Activated T-helper 1 cell treated with anti-CD3 and anti-CD28 coated beads, Interleukin-12 subunit alpha, Interleukin-12 subunit beta, Interleukin-2, Interleukin-4 antibody, amounts not matched to agents 30 ng/mL and 10 ng/mL and 1 ng/mL, durations not matched to agents 14 hours and 24 hours and 36 hours (primary cell): ENCODE data around the gene HSD17B4. TPM values are rescaled to one million over a fixed set of nuclear protein-coding genes. Genes with fewer than 3 reads are reported as not detected.
"Not testable (repeated sequence)": the region's sequence is repeated elsewhere in the genome, so short reads cannot be mapped to it uniquely, and the experiment has no call there.

Source experiments
- DNase-seq: peaks from one replicate; pipeline ENCODE4 v3.0.0; 2021; ENCODE audit warnings: low spot score
- H3K27ac Mint-ChIP-seq: one replicate; pipeline ENCODE4 v1.8.0; 2021; ENCODE audit warnings: mild to moderate bottlenecking, mixed read lengths
- H3K27me3 Mint-ChIP-seq: one replicate; pipeline ENCODE4 v1.8.0; 2022; ENCODE audit warnings: mild to moderate bottlenecking, moderate library complexity, mixed read lengths; ENCODE audit not compliant: insufficient read depth
- H3K36me3 Mint-ChIP-seq: one replicate; pipeline ENCODE4 v1.8.0; 2021; ENCODE audit warnings: low read depth, mixed read lengths
- H3K4me1 Mint-ChIP-seq: one replicate; pipeline ENCODE4 v1.8.0; 2021; ENCODE audit warnings: low read depth, mixed read lengths
- H3K4me3 Mint-ChIP-seq: one replicate; pipeline ENCODE4 v1.8.0; 2021; ENCODE audit warnings: mild to moderate bottlenecking, moderate library complexity, mixed read lengths
- H3K9me3 Mint-ChIP-seq: one replicate; pipeline ENCODE4 v1.8.0; 2021; ENCODE audit warnings: mixed read lengths
- intact Hi-C: fragments of 100-400 bp; cut with micrococcal nuclease; formaldehyde crosslinking; loops from one replicate; pipeline ENCODE4 v1.15.1; 2024
- total RNA-seq: library from RNA; stranded (reverse); gene quantifications from 2 replicates; pipeline ENCODE4 v1.2.3, GENCODE V29; 2022

Gene HSD17B4
- total RNA-seq, 1 donor from 2014 or later, result 65.6 TPM

DNA sequence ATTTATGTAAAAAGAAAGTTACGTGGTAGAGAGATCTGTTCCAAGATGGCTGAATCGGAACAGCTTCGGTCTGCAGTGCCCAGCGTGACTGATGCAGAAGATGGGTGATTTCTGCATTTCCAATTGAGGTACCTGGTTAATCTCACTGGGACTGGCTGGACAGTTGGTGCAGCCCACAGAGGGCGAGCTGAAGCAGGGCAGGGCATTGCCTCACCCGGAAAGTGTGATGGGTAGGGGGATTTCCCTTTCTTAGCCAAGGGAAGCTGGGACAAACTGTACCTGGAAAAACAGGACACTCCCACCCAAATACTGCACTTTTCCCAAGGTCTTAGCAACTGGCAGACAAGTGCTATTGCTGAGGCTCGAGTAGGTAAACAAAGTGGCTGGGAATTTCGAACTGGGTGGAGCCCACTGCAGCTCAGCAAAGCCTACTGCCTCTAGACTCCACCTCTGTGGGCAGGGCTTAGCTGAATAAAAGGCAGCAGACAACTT is 13.1 kb upstream of the HSD17B4 start:
- intact Hi-C loops, result no loop called here
- H3K4me1 Mint-ChIP-seq, result peaks cover 24% of the 10 kb centered on the region
- no peak for DNase-seq
- peak overlapping the region; percentile 67 for H3K4me3 Mint-ChIP-seq
- peaks cover 30% of the 10 kb centered on the region for H3K27me3 Mint-ChIP-seq
- H3K9me3 Mint-ChIP-seq, result peaks cover 2% of the 10 kb centered on the region
- H3K27ac Mint-ChIP-seq, result no peak overlapping the region
- H3K36me3 Mint-ChIP-seq, result no peaks in the 10 kb centered on the region

DNA sequence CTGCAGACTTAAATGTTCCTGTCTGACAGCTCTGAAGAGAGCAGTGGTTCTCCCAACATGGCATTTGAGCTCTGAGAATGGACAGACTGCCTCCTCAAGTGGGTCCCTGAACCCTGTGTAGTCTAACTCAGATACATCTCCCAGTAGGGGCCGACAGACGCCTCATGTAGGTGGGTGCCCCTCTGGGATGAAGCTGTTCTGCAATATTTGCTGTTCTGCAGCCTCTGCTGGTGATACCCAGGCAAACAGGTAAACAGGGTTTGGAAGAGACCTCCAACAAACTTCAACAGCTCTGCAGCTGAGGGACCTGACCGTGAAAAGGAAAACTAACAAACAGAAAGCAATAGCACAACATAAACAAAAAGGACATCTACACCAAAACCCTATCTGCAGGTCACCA is 12.7 kb upstream of the HSD17B4 start:
- DNase-seq, H3K4me3 Mint-ChIP-seq, H3K36me3 Mint-ChIP-seq, H3K9me3 Mint-ChIP-seq, H3K27ac Mint-ChIP-seq, intact Hi-C loops: not testable (repeated sequence)
- H3K27me3 Mint-ChIP-seq, result peaks cover 33% of the 10 kb centered on the region
- peaks cover 19% of the 10 kb centered on the region for H3K4me1 Mint-ChIP-seq

DNA sequence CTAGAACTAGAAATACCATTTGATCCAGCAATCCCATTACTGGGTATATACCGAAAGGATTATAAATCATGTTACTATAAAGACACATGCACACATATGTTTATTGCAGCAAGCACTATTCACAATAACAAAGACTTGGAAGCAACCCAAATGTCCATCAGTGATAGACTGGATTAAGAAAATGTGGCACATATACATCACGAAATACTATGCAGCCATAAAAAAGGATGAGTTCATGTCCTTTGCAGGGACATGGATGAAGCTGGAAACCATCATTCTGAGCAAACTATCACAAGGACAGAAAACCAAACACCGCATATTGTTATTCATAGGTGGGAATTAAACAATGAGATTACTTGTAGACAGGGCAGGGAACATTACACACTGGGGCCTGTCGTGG is 7.7 kb upstream of the HSD17B4 start:
- DNase-seq, H3K36me3 Mint-ChIP-seq, H3K4me1 Mint-ChIP-seq, H3K9me3 Mint-ChIP-seq, H3K27ac Mint-ChIP-seq, H3K4me3 Mint-ChIP-seq, intact Hi-C loops: not testable (repeated sequence)
- peaks cover 29% of the 10 kb centered on the region for H3K27me3 Mint-ChIP-seq

DNA sequence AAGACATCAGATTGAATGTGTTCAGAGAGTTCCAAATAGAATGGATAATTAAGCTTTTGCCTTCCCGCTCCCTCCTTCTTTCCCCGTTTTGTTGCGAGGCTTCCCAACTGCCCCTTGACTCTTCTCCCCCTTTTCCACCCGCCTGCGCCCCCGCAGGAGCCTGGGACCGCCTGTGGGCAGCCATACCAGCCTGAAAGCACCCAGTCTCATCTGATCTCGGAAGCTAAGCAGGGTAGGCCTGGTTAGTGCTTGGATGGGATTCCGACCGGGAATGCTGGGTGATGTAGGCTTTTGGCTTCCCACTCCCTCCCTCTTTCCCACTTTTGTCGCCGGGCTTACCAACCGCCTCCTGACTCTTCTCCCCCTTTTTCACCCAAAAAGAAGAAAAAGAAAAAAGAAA is 6.8 kb upstream of the HSD17B4 start:
- Mint-ChIP-seq H3K36me3 (no peaks in the 10 kb centered on the region), H3K9me3 (peaks cover 5% of the 10 kb centered on the region), H3K4me3 (no peak overlapping the region), H3K4me1 (no peaks in the 10 kb centered on the region), H3K27me3 (peaks cover 28% of the 10 kb centered on the region), H3K27ac (no peak overlapping the region)
- DNase-seq, result no peak
- intact Hi-C loops, result no loop called here

DNA sequence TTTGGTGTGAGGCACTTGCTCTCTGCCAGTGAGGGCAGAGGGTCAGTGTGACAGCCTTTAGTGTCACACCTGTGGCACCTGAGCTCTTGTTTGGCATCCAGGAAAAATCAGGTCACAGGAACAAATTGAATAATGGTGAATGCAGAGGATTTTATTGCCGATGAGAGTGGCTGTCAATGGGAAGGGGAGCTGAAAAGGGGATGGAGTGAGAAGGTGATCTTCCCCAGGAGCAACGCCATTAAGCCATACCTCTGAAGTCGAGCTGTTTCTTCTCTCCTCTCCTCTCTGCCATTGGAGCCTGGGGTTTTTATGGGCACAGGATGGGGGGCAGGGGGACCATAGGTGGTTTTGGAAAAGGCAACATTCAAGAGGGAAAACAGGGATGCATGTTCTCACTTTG is 2.4 kb upstream of the HSD17B4 start:
- H3K4me3 Mint-ChIP-seq, result no peak overlapping the region
- no peak overlapping the region for H3K27ac Mint-ChIP-seq
- DNase-seq, result no peak
- H3K4me1 Mint-ChIP-seq, result peaks cover 20% of the 10 kb centered on the region
- peaks cover 8% of the 10 kb centered on the region for H3K27me3 Mint-ChIP-seq
- H3K9me3 Mint-ChIP-seq, result no peaks in the 10 kb centered on the region
- intact Hi-C loops, result loop anchor here (5.0 kb wide), 1 partner anchor 183 kb away; no protein-coding TSS in a partner anchor
- peaks cover 3% of the 10 kb centered on the region for H3K36me3 Mint-ChIP-seq

DNA sequence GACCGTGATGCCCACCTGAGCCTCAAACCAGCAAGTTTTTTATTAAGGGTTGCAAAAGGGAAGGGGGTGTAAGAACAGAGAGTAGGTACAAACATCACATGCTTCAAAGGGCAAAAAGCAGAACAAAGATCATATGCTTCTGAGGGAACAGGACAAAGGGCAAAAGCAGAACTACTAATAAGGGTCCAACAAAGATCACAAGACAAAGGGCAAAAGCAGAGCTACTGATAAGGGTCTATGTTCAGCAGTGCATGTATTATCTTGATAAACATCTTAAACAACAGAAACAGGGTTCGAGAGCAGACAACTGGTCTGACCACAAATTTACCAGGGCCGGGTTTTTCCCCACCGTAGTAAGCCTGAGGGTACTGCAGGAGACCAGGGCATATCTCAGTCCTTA is 1.7 kb upstream of the HSD17B4 start:
- H3K36me3 Mint-ChIP-seq, DNase-seq, H3K9me3 Mint-ChIP-seq, H3K27ac Mint-ChIP-seq, H3K4me3 Mint-ChIP-seq, H3K27me3 Mint-ChIP-seq: not testable (repeated sequence)
- intact Hi-C loops, result loop anchor here (5.0 kb wide), 1 partner anchor 183 kb away; no protein-coding TSS in a partner anchor
- peaks cover 20% of the 10 kb centered on the region for H3K4me1 Mint-ChIP-seq

DNA sequence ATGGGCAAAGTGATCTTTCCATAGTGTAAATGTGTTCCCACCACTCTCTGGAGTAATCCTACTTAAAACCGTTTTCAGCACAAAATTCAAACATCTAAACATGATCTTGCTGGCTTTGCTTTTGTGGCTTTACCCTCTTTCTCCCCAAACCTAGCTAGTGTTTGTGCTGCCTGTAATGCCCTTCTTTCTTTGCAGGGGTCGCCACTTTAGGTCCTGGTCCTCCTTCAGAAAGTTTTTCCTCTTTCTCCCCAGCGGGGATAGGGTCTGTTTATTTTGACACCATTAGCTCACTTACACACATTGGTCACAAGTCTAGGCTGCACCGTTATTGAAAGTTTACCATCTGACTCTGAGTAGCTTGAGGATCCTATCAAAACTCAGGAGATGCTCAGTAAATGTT is 736 bp upstream of the HSD17B4 start:
- intact Hi-C loops, result loop anchor here (5.0 kb wide), 1 partner anchor 184 kb away; no protein-coding TSS in a partner anchor
- no peaks in the 10 kb centered on the region for H3K9me3 Mint-ChIP-seq
- H3K4me3 Mint-ChIP-seq, result peak overlapping the region; percentile 93
- H3K27me3 Mint-ChIP-seq, result peaks cover 8% of the 10 kb centered on the region
- H3K27ac Mint-ChIP-seq, result peak overlapping the region; percentile 88
- no peak for DNase-seq
- H3K4me1 Mint-ChIP-seq, result peaks cover 20% of the 10 kb centered on the region
- H3K36me3 Mint-ChIP-seq, result peaks cover 5% of the 10 kb centered on the region

DNA sequence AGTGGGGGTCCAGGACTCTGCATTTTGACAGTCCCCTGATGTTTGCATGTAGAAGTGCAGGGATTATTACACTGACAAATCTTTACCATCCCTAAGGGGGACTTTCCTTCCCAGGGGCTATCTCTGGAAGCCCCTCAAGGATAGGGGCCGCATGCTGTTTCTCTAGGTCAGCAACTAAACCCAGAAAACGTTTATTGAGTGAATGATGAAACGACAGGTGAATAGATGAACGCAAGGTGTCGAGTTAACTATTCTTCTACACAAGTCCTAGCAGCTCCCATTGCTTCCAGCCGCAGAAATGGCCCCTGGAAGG is 281 bp upstream of the HSD17B4 start:
- Mint-ChIP-seq H3K27ac (peak overlapping the region; percentile 88), H3K4me1 (peaks cover 20% of the 10 kb centered on the region), H3K4me3 (peak overlapping the region; percentile 93), H3K36me3 (peaks cover 9% of the 10 kb centered on the region), H3K9me3 (no peaks in the 10 kb centered on the region), H3K27me3 (peaks cover 8% of the 10 kb centered on the region)
- intact Hi-C loops, result loop anchor here (1.0 to 5.0 kb wide), 4 partner anchors 185 to 464 kb away; partner anchors contain the start of gene DTWD2
- DNase-seq, result no peak

DNA sequence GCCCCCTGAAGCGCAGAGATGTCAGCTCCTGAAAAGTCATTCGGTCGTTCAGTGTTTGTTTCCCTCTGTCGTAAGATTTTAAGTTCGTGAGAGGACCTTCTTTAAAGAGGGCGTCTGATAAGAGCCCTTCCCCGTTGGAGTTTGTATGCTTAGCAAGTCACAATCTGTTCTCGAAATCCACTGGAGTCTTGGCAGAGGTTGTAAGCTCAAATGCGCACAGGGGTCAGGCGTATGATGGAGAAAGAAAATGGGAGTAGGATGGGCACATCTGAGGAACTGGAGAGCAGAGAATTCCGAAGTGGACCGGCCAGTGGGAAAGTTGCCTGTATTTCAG is 710 bp downstream of the HSD17B4 start:
- Mint-ChIP-seq H3K4me3 (peak overlapping the region; percentile 93), H3K4me1 (peaks cover 20% of the 10 kb centered on the region), H3K9me3 (no peaks in the 10 kb centered on the region), H3K27ac (peak overlapping the region; percentile 88), H3K27me3 (peaks cover 7% of the 10 kb centered on the region), H3K36me3 (peaks cover 9% of the 10 kb centered on the region)
- intact Hi-C loops, result loop anchor here (2.0 to 5.0 kb wide), 2 partner anchors 186 to 374 kb away; no protein-coding TSS in a partner anchor
- DNase-seq, result no peak

DNA sequence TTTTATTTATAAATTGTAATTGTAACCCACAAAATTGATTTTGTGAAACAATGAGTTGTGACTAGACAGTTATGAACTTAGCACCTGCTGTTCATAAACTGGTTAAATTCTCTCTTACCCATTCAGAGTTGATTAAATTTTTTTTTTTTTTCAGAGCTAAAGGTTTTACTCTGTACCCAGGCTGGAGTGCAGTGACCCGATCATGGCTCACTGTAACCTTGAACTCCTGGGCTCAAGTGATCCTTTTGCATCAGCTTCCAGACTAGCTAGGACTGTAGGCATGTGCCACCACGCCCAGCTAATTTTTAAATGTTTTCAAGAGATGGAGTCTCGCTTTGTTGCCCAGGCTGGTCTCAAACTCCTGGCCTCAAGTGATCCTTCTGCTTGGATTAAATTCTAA is 1.9 kb downstream of the HSD17B4 start:
- intact Hi-C loops, result loop anchor here (5.0 kb wide), 1 partner anchor 187 kb away; no protein-coding TSS in a partner anchor
- peaks cover 6% of the 10 kb centered on the region for H3K27me3 Mint-ChIP-seq
- H3K27ac Mint-ChIP-seq, result no peak overlapping the region

DNA sequence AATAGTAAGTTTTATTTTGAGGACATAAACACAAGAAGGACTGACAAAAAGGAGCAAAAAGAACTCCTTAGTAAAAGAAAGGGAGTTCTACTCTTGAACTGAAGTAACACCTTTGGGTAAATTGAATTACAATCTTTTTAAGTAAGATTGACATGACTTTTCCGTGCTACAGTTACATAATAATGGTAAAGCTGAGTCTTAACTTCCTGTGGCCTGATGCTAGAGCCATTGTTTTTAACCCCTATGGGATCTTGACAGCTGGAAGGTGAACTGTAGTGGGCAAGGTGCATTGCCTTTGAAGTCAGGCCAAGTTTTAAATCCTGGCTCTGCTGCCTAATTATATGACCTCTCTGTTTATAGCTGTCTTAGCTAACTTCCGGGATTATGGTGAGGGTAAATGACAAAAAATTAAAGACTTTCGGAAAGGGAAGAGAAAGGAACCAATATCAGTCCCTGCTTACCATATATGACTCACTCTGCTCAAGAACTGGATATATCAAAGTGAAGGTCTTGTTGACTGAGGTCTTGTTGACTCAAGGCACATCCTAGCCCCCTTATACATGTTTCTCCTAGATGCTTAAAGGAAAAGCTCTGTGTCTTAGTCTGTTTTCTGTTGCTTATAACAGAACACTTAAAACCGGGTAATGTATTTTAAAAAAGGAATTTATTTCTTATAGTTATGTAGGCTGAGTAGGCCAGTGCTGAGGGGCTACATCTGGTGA is 6.8 kb downstream of the HSD17B4 start:
- peaks cover 8% of the 10 kb centered on the region for H3K4me1 Mint-ChIP-seq
- H3K27me3 Mint-ChIP-seq, result no peaks in the 10 kb centered on the region
- H3K27ac Mint-ChIP-seq, result no peak overlapping the region
- no peaks in the 10 kb centered on the region for H3K9me3 Mint-ChIP-seq
- DNase-seq, result no peak
- H3K4me3 Mint-ChIP-seq, result no peak overlapping the region
- peaks cover 10% of the 10 kb centered on the region for H3K36me3 Mint-ChIP-seq
- intact Hi-C loops, result no loop called here

More for the DNA sequence above, 1.9 kb downstream of the HSD17B4 start:
- peaks cover 9% of the 10 kb centered on the region for H3K36me3 Mint-ChIP-seq
- no peak for DNase-seq
- H3K9me3 Mint-ChIP-seq, result no peaks in the 10 kb centered on the region
- H3K4me1 Mint-ChIP-seq, result peaks cover 27% of the 10 kb centered on the region
- H3K4me3 Mint-ChIP-seq, result no peak overlapping the region

DNA sequence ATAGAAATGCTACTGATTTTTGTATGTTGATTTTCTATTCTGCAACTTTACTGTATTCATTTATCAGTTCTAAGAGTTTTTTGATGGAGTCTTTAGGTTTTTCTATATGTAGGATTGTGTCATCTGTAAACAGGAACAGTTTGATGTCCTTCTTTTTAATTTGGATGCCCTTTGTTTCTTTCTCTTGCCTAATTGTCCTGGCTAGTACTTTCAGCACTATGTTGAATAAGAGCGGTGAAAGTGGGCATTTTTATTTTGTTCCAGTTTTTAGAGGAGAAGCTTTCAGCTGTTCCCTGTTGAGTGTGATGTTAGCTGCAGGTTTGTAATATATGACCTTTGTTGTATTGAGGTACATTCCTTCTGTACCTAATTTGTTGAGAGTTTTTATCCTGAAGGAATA is 13.3 kb downstream of the HSD17B4 start:
- peaks cover 32% of the 10 kb centered on the region for H3K9me3 Mint-ChIP-seq
- H3K4me1 Mint-ChIP-seq, result no peaks in the 10 kb centered on the region
- peaks cover 24% of the 10 kb centered on the region for H3K36me3 Mint-ChIP-seq
- no peaks in the 10 kb centered on the region for H3K27me3 Mint-ChIP-seq
- intact Hi-C loops, result no loop called here
- H3K27ac Mint-ChIP-seq, result no peak overlapping the region
- no peak overlapping the region for H3K4me3 Mint-ChIP-seq
- no peak for DNase-seq

DNA sequence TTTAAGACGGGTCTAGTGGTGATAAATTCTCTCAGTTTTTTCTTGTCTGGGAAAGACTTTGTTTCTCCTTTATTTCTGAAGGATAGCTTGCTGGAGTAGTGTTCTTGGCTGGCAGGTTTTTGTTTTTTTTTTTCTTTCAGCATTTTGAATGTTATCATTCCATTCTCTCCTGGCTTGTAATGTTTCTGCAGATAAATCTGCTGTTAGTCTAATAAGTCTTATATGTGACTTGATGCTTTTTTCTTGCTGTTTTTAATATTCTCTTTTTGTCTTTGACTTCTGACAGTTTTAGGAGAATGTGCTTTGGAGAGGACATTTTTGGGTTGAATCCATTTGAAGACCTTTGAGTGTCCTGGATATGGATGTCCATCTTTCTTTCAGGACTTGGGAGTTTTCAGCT is 16.0 kb downstream of the HSD17B4 start:
- Mint-ChIP-seq H3K27ac (no peak overlapping the region), H3K36me3 (peaks cover 22% of the 10 kb centered on the region), H3K9me3 (peaks cover 32% of the 10 kb centered on the region), H3K27me3 (no peaks in the 10 kb centered on the region), H3K4me3 (no peak overlapping the region), H3K4me1 (no peaks in the 10 kb centered on the region)
- intact Hi-C loops, result no loop called here
- no peak for DNase-seq
